Epithelial cell of proximal tubule (primary cell): Measurements from ENCODE around the gene PDE4DIP. TPM values are rescaled to one million over a fixed set of nuclear protein-coding genes. Genes with fewer than 3 reads are reported as not detected.
"Not testable (repeated sequence)": the region's sequence is repeated elsewhere in the genome, so short reads cannot be mapped to it uniquely, and the experiment has no call there.

Experiments
- DNase-seq: peaks from one replicate; pipeline ENCODE4 v3.0.0-alpha.2; 2011; ENCODE audit warnings: low read depth
- H3K4me3 ChIP-seq: 2 replicates; pipeline ENCODE4 v1.5.1; 2011; ENCODE audit warnings: low read depth, mild to moderate bottlenecking, low read length
- total RNA-seq: library from RNA; depleted of rRNA; stranded (reverse); fragments of >200 nt; gene quantifications from 2 replicates; pipeline ENCODE4 v1.2.3, GENCODE V29; 2015

The PDE4DIP gene
- total RNA-seq, 1 donor from 2014 or later, result 9.9 TPM

DNA sequence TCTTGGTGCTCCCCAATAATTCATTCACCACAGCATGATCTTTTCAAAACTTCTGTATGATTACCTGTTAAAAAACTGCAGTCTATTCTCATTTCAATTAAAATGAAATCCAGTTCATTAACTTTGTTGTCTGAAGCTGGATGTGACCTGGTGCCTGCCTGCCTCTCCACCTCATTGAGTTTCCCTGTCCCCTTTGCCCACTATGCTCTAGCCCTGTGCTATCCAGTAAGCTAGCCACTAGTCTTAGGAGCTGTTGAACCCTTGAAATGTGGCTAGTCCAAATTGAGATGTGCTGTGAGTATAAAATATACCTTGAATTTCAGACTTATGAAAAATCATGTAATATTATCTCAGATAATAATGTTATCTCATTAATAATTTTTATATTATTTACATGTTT is 114.1 kb downstream of the PDE4DIP start:
- not testable (repeated sequence) for H3K4me3 ChIP-seq, DNase-seq

DNA sequence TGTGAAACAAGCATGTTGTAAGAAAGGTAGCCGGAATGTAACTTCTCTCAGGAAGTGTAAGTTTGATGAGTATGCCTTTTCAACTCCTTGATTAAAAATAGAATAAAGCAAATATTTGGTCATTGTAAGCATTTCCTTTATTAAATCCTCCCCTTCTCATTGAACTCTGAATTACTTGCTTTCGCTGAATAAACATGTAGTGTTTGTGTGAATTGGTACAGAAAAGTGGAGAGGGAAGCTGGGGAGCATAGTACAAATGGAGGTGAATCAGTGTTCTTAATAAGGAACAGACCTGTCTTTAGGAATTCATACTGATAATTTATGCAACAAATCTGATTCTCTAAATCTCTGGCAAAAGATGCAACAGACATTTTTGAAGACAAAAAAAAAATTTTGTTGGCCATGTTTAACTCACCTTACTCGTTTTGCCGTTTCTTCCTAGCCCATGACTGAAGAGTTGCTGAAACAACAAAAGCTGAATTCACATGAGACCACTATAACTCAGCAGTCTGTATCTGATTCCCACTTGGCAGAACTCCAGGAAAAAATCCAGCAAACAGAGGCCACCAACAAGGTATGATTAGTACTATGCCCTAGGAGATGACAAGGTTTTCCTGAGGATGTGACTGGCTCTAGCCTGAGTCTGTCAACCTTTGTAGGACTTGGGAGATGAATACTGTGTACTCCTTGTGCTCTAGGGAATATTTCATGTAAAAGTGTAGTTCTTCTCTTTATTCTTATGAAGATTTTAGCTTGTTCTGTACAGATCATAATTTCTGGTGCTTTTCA is 116.2 kb downstream of the PDE4DIP start:
- DNase-seq, H3K4me3 ChIP-seq: not testable (repeated sequence)

DNA sequence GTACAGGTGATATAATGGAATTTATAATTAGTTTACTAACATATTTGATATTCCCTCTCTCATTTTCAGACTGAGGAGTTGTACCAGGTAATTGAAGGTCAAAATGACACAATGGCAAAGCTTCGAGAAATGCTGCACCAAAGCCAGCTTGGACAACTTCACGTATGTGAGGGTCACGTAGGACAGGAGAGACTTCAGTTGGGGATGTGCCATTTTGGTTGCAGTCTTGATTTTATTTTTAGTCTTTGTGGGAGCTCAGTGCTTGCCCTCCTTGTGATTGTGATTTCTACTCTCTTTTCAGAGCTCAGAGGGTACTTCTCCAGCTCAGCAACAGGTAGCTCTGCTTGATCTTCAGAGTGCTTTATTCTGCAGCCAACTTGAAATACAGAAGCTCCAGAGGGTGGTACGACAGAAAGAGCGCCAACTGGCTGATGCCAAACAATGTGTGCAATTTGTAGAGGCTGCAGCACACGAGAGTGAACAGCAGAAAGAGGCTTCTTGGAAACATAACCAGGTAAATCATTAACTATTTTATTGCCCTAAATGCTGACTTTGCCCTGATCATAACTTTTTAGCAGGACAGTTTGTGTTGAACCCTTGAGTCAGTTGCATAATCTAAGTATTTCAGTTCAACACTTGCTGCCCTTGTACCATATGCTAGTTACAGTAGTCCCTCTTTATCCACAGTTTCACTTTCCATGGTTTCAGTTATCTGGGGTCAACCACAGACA is 118.1 kb downstream of the PDE4DIP start:
- not testable (repeated sequence) for DNase-seq

GRCh38 chr1:148966084-148966483 is 121.9 kb downstream of the PDE4DIP start:
- DNase-seq, H3K4me3 ChIP-seq: not testable (repeated sequence)

More for the DNA sequence above, 118.1 kb downstream of the PDE4DIP start:
- H3K4me3 ChIP-seq, result not testable (repeated sequence)

DNA sequence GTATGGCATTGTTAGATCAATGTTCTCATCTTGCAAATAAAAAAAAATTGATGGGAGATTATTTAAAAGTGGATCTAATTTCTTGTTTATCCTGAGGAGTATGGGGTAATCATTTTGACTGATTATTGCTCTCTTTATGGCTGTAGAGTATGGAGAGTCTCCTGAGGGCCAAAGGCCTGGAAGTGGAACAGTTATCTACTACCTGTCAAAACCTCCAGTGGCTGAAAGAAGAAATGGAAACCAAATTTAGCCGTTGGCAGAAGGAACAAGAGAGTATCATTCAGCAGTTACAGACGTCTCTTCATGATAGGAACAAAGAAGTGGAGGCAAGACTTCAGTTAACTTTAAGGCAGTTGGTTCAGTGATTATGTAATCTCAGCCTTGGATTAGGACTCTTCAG is 123.4 kb downstream of the PDE4DIP start:
- not testable (repeated sequence) for DNase-seq

GRCh38 chr1:148968682-148969081 is 124.5 kb downstream of the PDE4DIP start:
- DNase-seq, H3K4me3 ChIP-seq: not testable (repeated sequence)

More for the DNA sequence above, 123.4 kb downstream of the PDE4DIP start:
- H3K4me3 ChIP-seq, result not testable (repeated sequence)

DNA sequence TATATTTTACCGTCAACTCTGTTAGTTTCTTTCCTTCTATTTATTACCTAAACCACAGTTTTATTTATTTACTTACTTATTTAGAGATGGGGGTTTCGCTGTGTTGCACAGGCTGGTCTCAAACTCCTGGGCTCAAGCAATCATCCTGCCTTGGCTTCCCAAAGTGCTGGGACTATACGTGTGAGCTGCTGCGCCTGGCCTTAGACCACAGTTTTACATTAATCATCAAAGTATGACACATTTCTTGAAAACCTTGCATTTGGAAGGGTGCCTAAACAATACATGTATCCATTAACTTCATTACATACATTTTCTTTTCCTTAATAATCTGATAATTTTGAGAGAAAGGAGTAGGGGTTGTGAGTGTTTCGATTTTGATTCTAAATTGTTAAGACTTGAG is 124.9 kb downstream of the PDE4DIP start:
- not testable (repeated sequence) for DNase-seq, H3K4me3 ChIP-seq

DNA sequence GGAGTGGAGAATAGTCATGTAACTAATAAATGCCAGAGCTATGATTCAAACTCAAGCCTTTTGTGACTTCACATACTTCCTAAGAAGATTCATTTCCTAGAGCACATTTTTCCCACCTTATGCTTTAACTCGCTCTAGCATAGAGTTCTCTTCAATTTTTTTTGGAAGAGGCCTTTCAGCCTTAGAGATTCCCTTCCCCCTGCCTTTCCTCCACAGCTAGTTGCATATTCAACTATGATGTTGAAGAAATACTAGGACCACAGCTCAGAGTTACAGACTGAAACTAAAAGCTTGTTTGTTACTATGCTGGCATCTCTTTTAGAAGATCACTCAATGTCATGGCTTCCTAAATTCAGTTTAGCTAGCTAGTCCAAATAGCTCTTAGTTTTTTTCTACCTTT is 131.2 kb downstream of the PDE4DIP start:
- DNase-seq, H3K4me3 ChIP-seq: not testable (repeated sequence)

DNA sequence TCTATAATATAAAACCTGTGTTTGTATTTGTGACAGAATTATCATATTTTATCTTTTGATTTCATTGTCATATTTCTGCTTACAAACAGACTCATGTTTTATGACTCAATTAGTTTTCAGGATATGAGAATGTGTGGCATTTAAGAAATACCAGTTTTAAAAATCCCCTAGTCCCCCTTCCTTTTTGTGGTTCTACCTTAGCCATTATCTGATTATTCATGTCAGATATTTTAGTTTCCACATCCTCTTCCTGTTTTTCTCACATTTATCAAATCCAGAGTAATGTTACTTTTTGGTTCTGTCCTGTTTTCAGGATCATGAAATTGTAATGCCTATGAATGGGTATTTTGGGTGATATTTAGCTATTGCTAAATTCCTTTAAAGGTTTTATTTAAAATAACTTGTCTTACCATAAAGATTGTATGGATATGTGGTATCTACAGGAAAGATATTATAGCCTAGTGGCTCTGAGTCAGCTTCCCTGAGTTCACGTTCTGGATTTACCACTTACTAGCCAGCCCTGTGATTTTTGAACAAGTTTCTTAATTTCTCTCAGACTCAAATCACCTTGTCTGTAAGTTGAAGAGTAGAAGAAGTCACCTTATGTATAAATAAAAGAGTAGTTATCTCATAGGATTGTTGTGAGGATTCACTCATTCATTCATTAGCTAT is 131.8 kb downstream of the PDE4DIP start:
- H3K4me3 ChIP-seq, DNase-seq: not testable (repeated sequence)

GRCh38 chr1:148977785-148978184 is 133.6 kb downstream of the PDE4DIP start:
- DNase-seq, H3K4me3 ChIP-seq: not testable (repeated sequence)

DNA sequence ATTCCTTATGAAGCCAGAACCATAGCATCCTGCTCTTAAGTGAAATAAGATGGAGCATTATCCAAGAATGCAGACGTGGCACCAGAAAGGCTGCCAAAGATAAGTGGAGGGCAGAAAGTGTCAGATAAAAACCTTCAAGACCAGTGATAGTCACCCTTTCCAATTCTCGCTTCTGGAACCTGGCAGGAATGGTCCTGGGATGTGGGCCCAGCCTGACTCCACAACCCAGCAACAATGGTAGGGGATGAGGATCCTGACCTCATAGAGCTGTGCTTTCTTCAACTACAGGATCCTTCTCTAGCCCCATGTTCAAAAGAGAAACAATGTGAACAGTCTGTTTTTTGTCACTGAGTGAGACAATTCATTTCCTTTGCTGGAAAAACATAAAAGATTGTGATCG is 145.2 kb downstream of the PDE4DIP start:
- DNase-seq, H3K4me3 ChIP-seq: not testable (repeated sequence)

GRCh38 chr1:148990233-148990788 is 146.1 kb downstream of the PDE4DIP start:
- H3K4me3 ChIP-seq, DNase-seq: not testable (repeated sequence)

DNA sequence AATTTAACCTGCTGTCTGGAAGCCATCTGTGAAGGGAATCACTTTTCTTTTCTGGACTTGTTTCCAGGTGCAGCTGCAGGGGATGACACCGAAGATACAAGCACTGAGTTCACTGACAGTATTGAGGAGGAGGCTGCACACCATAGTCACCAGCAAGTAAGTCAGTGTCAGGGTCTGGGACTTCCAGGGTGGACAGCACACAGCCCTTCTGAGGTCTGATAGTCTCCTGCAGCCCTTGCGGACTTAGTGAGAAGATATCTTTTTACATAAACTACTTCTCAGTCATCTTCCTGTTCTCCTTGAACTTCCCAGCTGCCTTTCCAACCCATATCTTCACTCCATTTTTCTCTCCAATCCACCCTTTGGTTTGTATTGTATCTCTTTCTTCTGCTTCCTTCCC is 147.6 kb downstream of the PDE4DIP start:
- not testable (repeated sequence) for H3K4me3 ChIP-seq, DNase-seq

- not testable (repeated sequence) for H3K4me3 ChIP-seq
These were observed 148.1 kb downstream of the PDE4DIP start for GRCh38 chr1:148992364-148992763.

DNA sequence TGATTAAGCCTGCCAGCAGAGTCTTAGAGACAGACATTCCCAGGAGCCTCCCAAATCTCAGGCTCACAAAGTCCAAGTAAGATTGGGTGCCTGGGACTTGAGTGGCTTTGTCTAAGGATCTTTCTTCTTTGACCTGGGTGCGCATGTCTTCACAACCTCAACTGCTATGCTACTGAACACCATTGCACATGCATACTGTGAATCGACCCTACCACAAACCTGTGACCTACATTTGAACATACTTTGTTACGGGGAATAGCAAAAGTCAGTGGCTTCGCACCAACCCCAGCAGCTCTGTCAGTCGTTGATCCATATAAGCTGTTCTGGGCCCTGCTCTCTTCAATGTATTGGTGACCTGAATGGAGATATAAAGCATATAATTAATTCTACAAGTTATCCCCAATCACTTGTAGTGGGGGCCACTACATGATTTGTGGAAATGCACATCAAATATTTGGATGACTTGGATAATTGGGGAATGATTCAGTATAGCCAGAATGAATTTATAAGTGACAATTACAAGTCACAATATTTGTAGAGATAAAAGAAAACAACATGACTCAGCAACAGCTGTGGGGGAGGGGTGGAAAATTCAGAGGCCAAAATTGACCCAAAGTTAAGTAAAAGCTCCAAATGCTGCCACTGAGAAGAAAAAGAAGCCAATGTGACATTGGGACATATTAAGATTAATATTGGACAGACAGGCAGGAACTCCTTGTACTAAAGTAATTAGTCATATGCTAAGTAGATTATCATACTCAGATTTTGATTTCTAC is 152.4 kb downstream of the PDE4DIP start:
- not testable (repeated sequence) for H3K4me3 ChIP-seq, DNase-seq

More at GRCh38 chr1:148992364-148992763, 148.1 kb downstream of the PDE4DIP start:
- not testable (repeated sequence) for DNase-seq

GRCh38 chr1:148997405-148997804 is 153.2 kb downstream of the PDE4DIP start:
- DNase-seq, H3K4me3 ChIP-seq: not testable (repeated sequence)

DNA sequence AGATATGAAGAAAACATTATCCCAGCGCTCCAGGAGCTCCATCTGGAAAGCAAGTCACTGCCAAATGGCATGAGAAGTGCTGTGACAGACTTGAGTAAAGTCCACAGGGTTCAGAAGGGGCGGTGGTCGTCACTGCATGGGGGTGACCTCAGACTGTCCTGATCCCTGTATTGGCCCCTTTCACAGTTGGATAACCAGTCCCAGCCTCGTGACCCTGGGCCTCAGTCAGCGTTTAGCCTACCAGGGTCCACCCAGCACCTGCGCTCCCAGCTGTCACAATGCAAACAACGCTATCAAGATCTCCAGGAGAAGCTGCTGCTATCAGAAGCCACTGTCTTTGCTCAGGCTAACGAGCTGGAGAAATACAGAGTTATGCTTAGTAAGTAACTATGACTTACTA is 158.4 kb downstream of the PDE4DIP start:
- not testable (repeated sequence) for DNase-seq, H3K4me3 ChIP-seq

DNA sequence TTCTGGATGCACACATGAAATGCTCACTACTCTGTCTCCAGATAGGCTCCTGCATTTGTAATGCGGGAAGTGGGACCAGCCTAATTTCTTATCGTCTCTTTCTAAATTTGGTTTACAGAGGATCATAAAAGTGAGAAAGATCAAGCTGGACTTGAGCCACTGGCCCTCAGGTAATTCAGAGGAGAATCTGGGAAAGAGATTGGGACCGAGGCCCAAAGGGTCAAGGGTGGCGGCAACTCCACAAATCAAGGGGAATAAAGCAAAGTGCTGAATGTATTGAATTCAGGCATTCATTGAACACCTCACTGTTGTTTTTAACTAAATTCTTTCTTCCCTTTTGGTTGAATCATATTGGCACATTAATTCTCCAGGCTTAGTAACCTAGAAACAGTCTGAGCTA is 164.1 kb downstream of the PDE4DIP start:
- not testable (repeated sequence) for H3K4me3 ChIP-seq, DNase-seq
